GM21367 (cell line): Measurements from ENCODE around the gene PPP4C.
"Not testable (repeated sequence)": the region's sequence is repeated elsewhere in the genome, so short reads cannot be mapped to it uniquely, and the experiment has no call there.

Source experiments
- ATAC-seq: cut with Tn5 transposase; IDR thresholded peaks from one replicate; pipeline ENCODE4 v1.9.1; 2021; ENCODE audit not compliant: unreplicated experiment

Gene PPP4C

GRCh38 chr16:30096105-30096861 is 20.5 kb downstream of the PPP4C start, which contains the start of gene YPEL3:
Gene YPEL3, minus strand, starts transcription at chr16:30096213. Its CDS starts 731 bp downstream, at chr16:30095482.
- ATAC-seq, result peak; percentile 36

GRCh38 chr16:30096862-30097563 is 21.2 kb downstream of the PPP4C start:
- no peak for ATAC-seq

DNA sequence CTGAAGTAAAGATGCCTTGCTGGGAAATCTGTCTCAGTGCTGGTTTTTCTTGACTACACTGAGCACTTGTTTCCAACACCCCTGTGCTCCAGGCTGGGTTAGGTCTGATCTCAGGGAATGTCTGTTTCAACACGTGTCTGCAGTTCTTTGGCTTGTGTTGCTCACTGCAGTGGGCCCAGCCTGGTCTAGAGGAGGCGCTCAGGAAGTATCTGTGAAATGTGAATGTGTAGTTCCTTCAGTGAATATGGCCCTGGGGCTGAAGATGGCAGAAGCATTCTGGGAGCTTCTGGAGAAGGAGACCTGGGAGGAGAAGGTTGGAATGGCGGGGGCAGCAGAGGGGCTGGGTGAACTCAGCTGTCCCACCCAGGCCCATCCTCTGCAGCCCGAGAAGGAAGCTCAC is 28.3 kb downstream of the PPP4C start:
- ATAC-seq, result no peak

DNA sequence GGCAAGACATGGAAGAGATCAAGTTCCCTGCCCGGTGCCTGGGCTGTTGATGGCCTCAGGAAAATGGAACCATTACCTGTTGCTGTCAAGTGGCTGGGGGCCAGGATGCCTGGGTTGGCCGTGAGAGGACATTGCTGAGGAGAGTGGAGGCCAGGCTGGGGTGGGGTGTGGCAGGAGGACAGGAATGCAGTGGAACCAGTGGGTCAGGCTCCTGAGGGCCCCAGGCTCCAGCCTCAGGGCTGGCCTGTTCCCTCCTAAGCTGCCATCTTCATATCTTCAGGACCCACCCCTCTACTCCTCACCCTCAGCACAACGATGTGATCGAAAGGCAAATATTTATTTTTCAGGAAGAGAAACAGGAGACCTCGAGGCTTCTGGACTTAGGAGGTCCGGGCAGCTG is 28.7 kb downstream of the PPP4C start:
- no peak for ATAC-seq

DNA sequence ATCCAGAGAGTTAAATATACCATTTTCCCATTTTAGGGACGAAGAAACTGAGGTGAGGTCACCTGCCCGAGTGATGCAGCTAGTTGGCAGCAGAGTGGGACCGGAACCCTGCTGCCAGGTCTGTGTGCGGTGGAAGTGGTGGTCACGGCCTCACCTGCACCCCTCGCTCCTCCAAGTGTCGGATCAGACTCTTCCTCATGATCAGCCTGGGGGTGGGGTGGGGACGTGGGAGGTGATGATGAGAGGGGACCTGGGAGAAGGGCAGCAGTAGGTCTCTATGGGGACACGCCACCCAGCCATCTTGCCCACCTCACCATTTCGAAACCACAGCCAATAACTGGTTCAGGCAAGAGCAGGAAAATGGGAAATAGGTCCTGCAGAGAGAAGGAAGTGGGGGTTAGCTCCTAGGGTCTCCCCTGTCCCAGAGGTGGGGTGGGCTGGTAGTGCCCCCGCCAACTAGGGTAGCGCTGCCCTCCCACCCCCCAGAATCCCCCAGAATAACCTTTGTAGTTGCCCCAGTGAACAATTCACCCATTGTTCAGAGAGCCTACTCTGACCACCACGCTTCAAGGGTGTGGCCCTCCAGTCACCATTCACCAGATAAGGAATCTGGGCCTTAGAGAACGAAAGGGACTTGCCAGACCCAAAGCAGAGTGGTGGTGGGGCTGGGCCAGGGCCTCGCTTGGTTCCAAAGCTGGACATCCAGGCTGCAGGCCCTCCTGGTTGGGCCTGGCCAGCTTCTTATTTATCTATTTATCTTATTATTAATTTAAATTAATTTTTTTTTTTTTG is 32.5 kb downstream of the PPP4C start:
- ATAC-seq, result no peak

- no peak for ATAC-seq
Observed at GRCh38 chr16:30110661-30111060, 34.9 kb downstream of the PPP4C start.

- no peak for ATAC-seq
Observed at GRCh38 chr16:30112197-30113030, 36.6 kb downstream of the PPP4C start.

DNA sequence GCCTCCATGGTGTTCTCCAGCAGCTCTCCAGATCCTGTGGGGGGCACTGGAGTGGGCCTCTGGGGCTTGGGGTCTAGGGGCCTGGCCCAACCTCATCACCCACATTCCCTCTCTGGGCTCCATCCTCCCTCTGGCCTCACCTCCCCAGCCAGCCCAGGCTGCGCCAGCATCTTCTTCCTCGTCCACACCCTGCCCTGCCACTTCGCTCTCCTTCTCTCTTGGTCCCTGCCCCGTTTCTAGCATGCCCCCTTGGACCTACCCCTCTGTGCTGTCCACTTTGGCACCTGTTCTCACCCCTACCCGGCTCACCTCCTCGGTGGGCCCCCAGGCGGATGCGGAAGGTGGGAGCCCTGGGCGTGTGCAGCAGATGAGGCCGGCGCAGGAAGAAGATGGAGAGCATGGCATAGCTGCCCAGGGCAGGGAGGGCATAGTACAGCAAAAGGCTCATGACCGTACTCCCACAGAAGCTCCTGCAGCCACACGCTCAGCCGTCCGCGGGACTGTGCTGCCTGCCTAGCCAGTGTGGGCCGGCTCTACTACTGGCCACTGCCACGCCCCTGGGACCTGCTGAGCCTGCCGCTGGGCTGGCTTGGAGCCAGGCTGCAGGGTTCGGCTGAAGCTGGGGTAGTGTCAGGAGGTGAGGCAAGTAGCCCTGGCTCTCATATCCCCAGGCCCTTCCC is 37.4 kb downstream of the PPP4C start, which contains the start of gene GDPD3:
Gene GDPD3, minus strand, starts transcription at position 507 of the 680 bp plus-strand sequence. Its CDS starts 59 bp downstream, at position 448.
- ATAC-seq, result no peak

DNA sequence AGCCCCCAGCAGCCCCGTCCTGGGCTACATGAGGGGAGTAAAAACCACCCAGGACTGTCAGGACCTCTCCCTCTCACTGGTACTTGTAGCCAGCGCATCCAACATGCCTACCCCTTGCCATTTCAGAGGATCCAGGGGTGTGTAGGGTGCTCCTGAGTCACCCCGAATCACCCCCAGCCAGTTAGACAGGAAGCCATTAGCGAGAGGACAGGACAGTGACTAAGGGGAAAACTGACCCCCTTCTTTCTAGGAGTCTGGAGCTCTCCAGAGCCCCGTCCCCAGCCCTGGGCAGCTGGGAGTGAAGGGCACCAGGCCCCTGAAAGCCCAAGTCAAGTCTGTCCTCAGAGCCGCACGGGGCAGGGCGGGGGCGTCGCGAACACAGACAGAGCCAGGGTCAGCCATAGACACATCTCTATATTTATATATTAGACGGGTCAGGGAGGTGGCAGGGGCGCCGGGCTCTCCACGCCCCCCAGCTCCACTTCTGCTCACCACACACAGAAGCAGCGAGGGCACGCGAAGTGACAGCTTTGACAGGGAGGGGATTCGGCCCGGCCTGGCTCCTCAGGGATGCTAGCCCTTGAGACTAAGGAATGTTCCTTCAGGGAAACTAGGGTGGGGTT is 38.0 kb downstream of the PPP4C start:
- no peak for ATAC-seq

- ATAC-seq, result no peak
Observed at GRCh38 chr16:30114411-30114810, 38.6 kb downstream of the PPP4C start.

- ATAC-seq, result not testable (repeated sequence)
Observed at GRCh38 chr16:30114833-30115232, 39.0 kb downstream of the PPP4C start.

DNA sequence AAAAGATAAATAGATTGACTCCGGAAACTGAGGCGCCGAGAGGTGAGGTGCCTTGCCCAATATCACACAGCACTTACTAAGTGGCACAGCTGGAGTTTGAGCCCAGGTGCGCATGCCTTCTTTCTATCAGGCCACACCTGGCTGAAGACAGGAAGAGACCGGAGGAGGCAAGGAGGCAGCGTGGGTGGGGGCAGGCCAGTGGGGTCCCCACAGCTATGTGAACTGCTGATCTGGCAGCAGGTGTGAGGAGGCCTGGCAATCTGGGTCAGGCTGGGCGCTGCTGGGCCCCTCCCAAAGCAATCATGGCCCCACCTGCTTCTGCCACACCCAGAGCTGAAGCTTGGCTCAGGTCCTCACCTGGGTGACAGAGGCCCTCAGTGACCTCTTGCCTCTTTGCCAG is 39.4 kb downstream of the PPP4C start:
- ATAC-seq, result no peak

GRCh38 chr16:30116291-30117207 is 40.8 kb downstream of the PPP4C start:
- ATAC-seq, result no peak

DNA sequence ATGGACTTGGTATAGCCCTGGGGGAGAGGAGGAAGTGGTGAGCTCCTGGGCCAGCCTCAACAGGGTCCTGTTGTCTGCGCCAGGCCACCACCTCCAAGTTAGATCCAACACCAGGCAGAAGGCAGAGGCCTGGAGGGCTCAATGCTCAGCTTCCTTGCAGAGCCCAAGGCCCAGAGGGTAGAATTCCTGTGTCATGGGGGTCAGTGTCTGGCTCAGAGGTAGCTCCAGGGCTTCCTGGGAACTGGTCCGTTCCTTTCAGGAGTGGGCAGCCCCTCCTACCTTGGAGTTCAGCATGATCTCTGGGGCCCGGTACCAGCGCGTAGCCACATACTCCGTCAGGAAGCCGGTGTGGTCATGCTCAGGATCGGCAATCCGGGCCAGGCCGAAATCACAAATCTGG is 42.0 kb downstream of the PPP4C start:
- ATAC-seq, result no peak

DNA sequence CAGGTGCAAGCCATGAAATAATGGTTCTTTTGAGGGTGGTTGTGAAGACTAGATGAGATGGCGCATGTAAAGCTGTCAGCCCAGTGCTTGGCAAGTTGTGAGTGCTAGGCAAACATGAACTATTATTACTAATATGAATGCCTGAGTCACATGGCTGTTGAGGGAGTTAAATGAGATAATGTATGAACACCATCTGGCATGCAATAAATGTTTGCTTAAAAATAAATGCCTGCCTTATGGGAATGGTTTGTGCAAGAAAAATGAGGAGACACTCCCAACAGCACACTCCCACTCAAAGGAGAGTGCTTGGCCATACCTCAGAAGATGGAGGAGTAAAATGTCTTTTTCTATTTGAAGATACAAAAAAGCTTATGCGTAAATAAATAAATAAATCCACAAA is 43.6 kb downstream of the PPP4C start:
- no peak for ATAC-seq

DNA sequence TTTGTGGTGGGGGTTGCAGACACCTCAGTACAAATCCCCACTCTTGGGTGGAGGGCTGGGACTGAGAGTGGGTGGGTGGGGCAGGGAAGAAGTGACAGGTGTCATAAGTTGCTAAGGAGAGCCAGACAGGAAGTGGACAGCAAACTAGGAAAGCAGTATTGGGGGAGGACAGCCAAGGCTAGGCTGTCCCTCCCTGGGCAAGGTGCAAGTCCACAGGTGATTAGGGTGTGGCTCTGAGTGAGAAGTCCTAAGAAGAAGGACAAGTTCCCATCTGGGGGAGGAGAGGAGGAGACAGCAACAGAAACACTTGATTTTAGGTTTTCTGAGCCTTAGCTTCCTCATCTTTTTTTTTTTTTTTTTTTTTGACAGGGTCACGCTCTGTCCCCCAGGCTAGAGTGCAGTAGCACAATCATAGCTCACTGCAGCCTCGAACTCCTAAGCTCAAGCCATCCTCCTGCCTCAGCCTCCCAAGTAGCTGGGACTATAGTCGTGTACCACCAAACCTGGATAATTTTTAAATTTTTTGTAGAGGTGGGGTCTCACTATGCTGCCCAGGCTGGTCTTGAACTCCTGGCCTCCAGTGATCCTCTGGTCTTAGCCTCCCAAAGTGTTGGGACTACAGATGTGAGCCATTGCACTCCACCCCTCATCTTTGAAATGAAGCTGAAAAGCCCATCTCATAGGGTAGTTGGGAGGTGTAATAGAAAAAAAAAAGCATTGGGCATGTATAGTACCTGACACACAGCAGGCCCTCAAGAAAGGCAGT is 44.7 kb downstream of the PPP4C start:
- no peak for ATAC-seq

DNA sequence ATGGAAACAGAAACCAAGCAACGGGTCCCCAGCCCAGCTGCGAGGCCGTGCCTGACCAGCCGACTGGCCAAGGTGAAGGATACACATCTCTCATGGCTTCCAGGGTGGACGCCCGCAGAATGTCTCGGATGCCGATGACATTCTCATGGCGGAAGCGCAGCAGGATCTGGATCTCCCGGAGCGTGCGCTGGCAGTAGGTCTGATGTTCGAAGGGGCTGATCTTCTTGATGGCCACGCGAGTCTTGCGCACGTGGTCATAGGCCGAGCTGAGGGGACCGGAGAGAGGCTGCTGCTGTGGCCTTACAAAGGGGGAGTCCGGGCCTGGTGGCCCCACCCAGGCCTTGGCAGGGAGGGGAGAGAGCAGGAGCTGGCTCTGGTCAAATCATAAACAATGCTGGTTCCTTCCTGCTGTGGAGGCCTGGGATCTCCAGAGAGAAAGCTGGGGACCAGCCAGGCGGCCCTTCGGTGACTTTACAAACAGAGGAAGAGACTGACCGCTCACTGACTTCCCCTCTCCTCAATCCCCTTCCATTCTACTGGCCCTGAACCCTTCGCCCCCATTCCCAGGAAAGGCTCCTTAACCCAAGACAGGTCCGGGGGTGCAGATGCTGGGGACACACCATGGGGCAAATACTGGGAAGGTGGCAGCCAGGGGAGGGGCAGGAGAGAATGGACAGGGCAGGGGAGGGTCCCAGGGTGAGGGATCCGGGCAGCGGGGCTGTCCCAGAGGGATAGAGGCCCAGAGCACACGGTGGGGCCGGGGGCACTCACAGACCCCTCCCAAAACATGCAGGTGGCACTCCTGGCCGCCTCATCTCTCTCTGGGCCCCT is 46.2 kb downstream of the PPP4C start:
- ATAC-seq, result no peak
